Adrenal gland (tissue), 5 donors: ENCODE data around the gene ANKRD33.
A peak's percentile ranks its signal among the peaks of the same experiment; 100 is the strongest.

Experiments used
- POLR2A ChIP-seq, 2 donors: fragments of 450-650 bp; IDR thresholded peaks; one replicate each; pipeline ENCODE4 v1.6.1; 2017; ENCODE audit warnings: antibody characterized with exemption in 2 of 2, mild to moderate bottlenecking in 2 of 2, moderate library complexity in 1 of 2
- TF ChIP-seq, protein P1 (sequence below), 6 experiments: fragments of 450-650 bp in 4 of 6; fragments of 200-600 bp in 2 of 6; sonication (generic) in 1 of 6; IDR thresholded peaks; 1 replicate in 5 of 6; 2 replicates in 1 of 6; pipeline versions ENCODE4 v1.5.1 to v1.8.0; 2016 to 2021; ENCODE audit warnings: antibody characterized with exemption in 6 of 6, mild to moderate bottlenecking in 2 of 6, moderate library complexity in 1 of 6
- donor health status: DM: no; HTN: no; CAD: no.

DNA sequence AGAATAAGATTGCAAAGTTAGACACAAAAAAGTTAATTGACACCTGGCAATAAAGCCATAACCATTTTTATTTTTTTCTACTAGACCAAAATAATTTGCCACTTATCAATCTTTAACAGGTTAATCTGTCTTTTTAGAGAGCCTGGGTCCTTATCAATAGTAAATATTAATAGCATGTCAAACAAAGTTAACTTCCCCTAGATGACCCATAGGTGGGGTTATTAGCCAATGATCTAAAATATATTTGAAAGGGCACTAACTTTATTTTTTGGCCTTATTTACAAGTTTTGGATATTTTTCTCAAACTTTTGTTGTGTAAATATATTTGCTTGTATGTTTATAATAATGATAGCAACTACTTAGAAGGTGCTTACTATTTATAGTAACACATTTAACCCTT, 3.9 kb downstream of the ANKRD33 start:
- TF ChIP-seq, protein P1, sequence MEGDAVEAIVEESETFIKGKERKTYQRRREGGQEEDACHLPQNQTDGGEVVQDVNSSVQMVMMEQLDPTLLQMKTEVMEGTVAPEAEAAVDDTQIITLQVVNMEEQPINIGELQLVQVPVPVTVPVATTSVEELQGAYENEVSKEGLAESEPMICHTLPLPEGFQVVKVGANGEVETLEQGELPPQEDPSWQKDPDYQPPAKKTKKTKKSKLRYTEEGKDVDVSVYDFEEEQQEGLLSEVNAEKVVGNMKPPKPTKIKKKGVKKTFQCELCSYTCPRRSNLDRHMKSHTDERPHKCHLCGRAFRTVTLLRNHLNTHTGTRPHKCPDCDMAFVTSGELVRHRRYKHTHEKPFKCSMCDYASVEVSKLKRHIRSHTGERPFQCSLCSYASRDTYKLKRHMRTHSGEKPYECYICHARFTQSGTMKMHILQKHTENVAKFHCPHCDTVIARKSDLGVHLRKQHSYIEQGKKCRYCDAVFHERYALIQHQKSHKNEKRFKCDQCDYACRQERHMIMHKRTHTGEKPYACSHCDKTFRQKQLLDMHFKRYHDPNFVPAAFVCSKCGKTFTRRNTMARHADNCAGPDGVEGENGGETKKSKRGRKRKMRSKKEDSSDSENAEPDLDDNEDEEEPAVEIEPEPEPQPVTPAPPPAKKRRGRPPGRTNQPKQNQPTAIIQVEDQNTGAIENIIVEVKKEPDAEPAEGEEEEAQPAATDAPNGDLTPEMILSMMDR (IDR thresholded peaks at IDR 0.05): peak in 3 of 6 experiments; percentile 22 to 44 (median 35)
- TF ChIP-seq POLR2A (IDR thresholded peaks at IDR 0.05): no peak
